CD4-positive, CD25-positive, alpha-beta regulatory T cell (primary cell): ENCODE measurements around the gene MYH1. TPM values are rescaled to one million over a fixed set of nuclear protein-coding genes. Genes with fewer than 3 reads are reported as not detected.

Experiments
- ATAC-seq, 2 donors: fragments of 150-1000 bp; cut with Tn5 transposase; one replicate each; pipeline ENCODE4 v1.10.0; 2021; ENCODE audit warnings: low read depth in 2 of 2, moderate number of reproducible peaks in 2 of 2, moderate library complexity in 1 of 2
- DNase-seq, 3 donors: peaks; one replicate each; pipeline versions ENCODE4 v3.0.0 to v3.0.0-alpha.2; 2012 to 2022; ENCODE audit warnings: mixed read lengths in 1 of 3
- H3K27ac ChIP-seq: one replicate; pipeline ENCODE4 v1.7.0; 2013; ENCODE audit warnings: mild to moderate bottlenecking, low read length; ENCODE audit not compliant: insufficient read depth, poor library complexity, severe bottlenecking
- H3K27me3 ChIP-seq: one replicate; pipeline ENCODE4 v1.7.0; 2013; ENCODE audit warnings: low read length; ENCODE audit not compliant: control insufficient read depth, insufficient read depth
- H3K36me3 ChIP-seq: one replicate; pipeline ENCODE4 v1.7.0; 2013; ENCODE audit warnings: mild to moderate bottlenecking, low read length, moderate library complexity; ENCODE audit not compliant: control insufficient read depth, insufficient read depth
- H3K4me1 ChIP-seq: 2 replicates; pipeline ENCODE4 v1.7.0; 2013; ENCODE audit warnings: mild to moderate bottlenecking, low read length; ENCODE audit not compliant: insufficient read depth, control insufficient read depth, poor library complexity, severe bottlenecking
- H3K4me3 ChIP-seq: one replicate; pipeline ENCODE4 v1.7.0; 2013; ENCODE audit warnings: low read depth, mild to moderate bottlenecking, low read length, moderate library complexity
- H3K9me3 ChIP-seq, 2 experiments: 1 replicate in 1 of 2; 2 replicates in 1 of 2; pipeline ENCODE4 v1.7.0; 2013; ENCODE audit warnings: low read length in 2 of 2, mild to moderate bottlenecking in 1 of 2, moderate library complexity in 1 of 2; ENCODE audit not compliant: control insufficient read depth in 2 of 2
- H3K27ac Mint-ChIP-seq, 3 donors: one replicate each; pipeline ENCODE4 v1.8.0; 2020 to 2022; ENCODE audit warnings: mild to moderate bottlenecking in 3 of 3, mixed read lengths in 3 of 3, moderate library complexity in 2 of 3
- H3K27me3 Mint-ChIP-seq: one replicate; pipeline ENCODE4 v1.8.0; 2022; ENCODE audit warnings: mild to moderate bottlenecking, mixed read lengths
- H3K36me3 Mint-ChIP-seq: one replicate; pipeline ENCODE4 v1.8.0; 2020; ENCODE audit warnings: mixed read lengths
- H3K4me1 Mint-ChIP-seq, 4 donors: one replicate each; pipeline ENCODE4 v1.8.0; 2020 to 2022; ENCODE audit warnings: mixed read lengths in 4 of 4, mild to moderate bottlenecking in 1 of 4
- H3K4me3 Mint-ChIP-seq, 4 donors: one replicate each; pipeline ENCODE4 v1.8.0; 2020 to 2022; ENCODE audit warnings: mild to moderate bottlenecking in 4 of 4, mixed read lengths in 4 of 4, moderate library complexity in 3 of 4
- H3K9me3 Mint-ChIP-seq, 7 donors: one replicate each; pipeline ENCODE4 v1.8.0; 2020 to 2022; ENCODE audit warnings: mixed read lengths in 7 of 7, mild to moderate bottlenecking in 3 of 7, moderate library complexity in 2 of 7
- polyA plus RNA-seq, 4 donors: library from polyadenylated mRNA; unstranded; fragments of 300-500 nt; fragmentation: Illumina TruSeq; gene quantifications; one replicate each; pipeline ENCODE4 v1.2.3, GENCODE V29; 2021
- total RNA-seq: library from RNA; stranded (reverse); gene quantifications from one replicate; pipeline ENCODE4 v1.2.3, GENCODE V29; 2022

The MYH1 gene
- total and polyA plus RNA-seq, 5 donors from 2014 or later: not detected

GRCh38 chr17:10474536-10474935 lies 43.8 kb downstream of the MYH1 start:
- Histone ChIP-seq H3K36me3 (no peaks in the 10 kb centered on the region), H3K4me3 (no peak overlapping the region), H3K9me3 (no peaks in the 10 kb centered on the region), H3K27me3 (no peaks in the 10 kb centered on the region), H3K27ac (no peak overlapping the region), H3K4me1 (no peaks in the 10 kb centered on the region)
- Mint-ChIP-seq H3K4me3 (no peak overlapping the region), H3K36me3 (no peaks in the 10 kb centered on the region), H3K27me3 (no peaks in the 10 kb centered on the region), H3K27ac (no peak overlapping the region), H3K4me1 (no peaks in the 10 kb centered on the region), H3K9me3 (no peaks in the 10 kb centered on the region)
- DNase-seq (no peak), ATAC-seq (no peak)

- Mint-ChIP-seq H3K27me3 (no peaks in the 10 kb centered on the region), H3K4me1 (no peaks in the 10 kb centered on the region), H3K9me3 (no peaks in the 10 kb centered on the region), H3K4me3 (no peak overlapping the region), H3K36me3 (no peaks in the 10 kb centered on the region), H3K27ac (no peak overlapping the region)
- Histone ChIP-seq H3K4me3 (no peak overlapping the region), H3K27ac (no peak overlapping the region), H3K36me3 (no peaks in the 10 kb centered on the region), H3K9me3 (no peaks in the 10 kb centered on the region), H3K4me1 (no peaks in the 10 kb centered on the region), H3K27me3 (no peaks in the 10 kb centered on the region)
- no peak for ATAC-seq
- no peak for DNase-seq
These were observed 46.5 kb downstream of the MYH1 start for GRCh38 chr17:10471858-10472257.

GRCh38 chr17:10469459-10469858 lies 48.9 kb downstream of the MYH1 start, which contains the start of gene MYH4:
TSS of gene MYH4 (minus strand) at chr17:10469559. CDS start at chr17:10466745, 2,814 bp downstream.
- H3K36me3 Mint-ChIP-seq: no peaks in the 10 kb centered on the region

GRCh38 chr17:10463402-10463801 lies 54.9 kb downstream of the MYH1 start:
- Histone ChIP-seq H3K4me1 (no peaks in the 10 kb centered on the region), H3K27me3 (no peaks in the 10 kb centered on the region), H3K36me3 (no peaks in the 10 kb centered on the region), H3K9me3 (no peaks in the 10 kb centered on the region), H3K27ac (no peak overlapping the region), H3K4me3 (no peak overlapping the region)
- Mint-ChIP-seq H3K27me3 (no peaks in the 10 kb centered on the region), H3K9me3 (peaks cover 0 to 6% (median 4%) of the 10 kb centered on the region in 7 donors), H3K36me3 (no peaks in the 10 kb centered on the region), H3K27ac (no peak overlapping the region), H3K4me1 (no peaks in the 10 kb centered on the region), H3K4me3 (no peak overlapping the region)
- ATAC-seq: no peak
- no peak for DNase-seq

More at GRCh38 chr17:10469459-10469858, 48.9 kb downstream of the MYH1 start, which contains the start of gene MYH4:
- DNase-seq (no peak), ATAC-seq (no peak)
- no peaks in the 10 kb centered on the region for H3K27me3 ChIP-seq
- no peaks in the 10 kb centered on the region for H3K9me3 ChIP-seq
- Mint-ChIP-seq H3K9me3 (peaks cover 0 to 3% (median under 1%) of the 10 kb centered on the region in 7 donors), H3K27ac (no peak within 1 kb of the TSS), H3K4me3 (no peak within 1 kb of the TSS), H3K4me1 (no peaks in the 10 kb centered on the region), H3K27me3 (no peaks in the 10 kb centered on the region)
- H3K4me3 ChIP-seq: no peak within 1 kb of the TSS
- no peaks in the 10 kb centered on the region for H3K36me3 ChIP-seq
- H3K4me1 ChIP-seq: no peaks in the 10 kb centered on the region
- H3K27ac ChIP-seq: no peak within 1 kb of the TSS

- Mint-ChIP-seq H3K27me3 (no peaks in the 10 kb centered on the region), H3K9me3 (peaks cover 0 to 6% (median 4%) of the 10 kb centered on the region in 7 donors), H3K36me3 (no peaks in the 10 kb centered on the region), H3K27ac (no peak overlapping the region), H3K4me3 (no peak overlapping the region), H3K4me1 (no peaks in the 10 kb centered on the region)
- Histone ChIP-seq H3K36me3 (no peaks in the 10 kb centered on the region), H3K27ac (no peak overlapping the region), H3K9me3 (no peaks in the 10 kb centered on the region), H3K4me1 (no peaks in the 10 kb centered on the region), H3K4me3 (no peak overlapping the region), H3K27me3 (no peaks in the 10 kb centered on the region)
- no peak for ATAC-seq
- no peak for DNase-seq
These were observed 58.3 kb downstream of the MYH1 start for GRCh38 chr17:10460062-10460461.

- no peaks in the 10 kb centered on the region for H3K4me1 Mint-ChIP-seq
- DNase-seq (no peak), ATAC-seq (no peak)
- H3K27me3 Mint-ChIP-seq: peaks cover 4% of the 10 kb centered on the region
- H3K27me3 ChIP-seq: no peaks in the 10 kb centered on the region
- no peak overlapping the region for H3K4me3 ChIP-seq
- H3K27ac ChIP-seq: no peak overlapping the region
- H3K27ac Mint-ChIP-seq: no peak overlapping the region
- H3K4me1 ChIP-seq: no peaks in the 10 kb centered on the region
- peaks cover 0 to 2% (median 0%) of the 10 kb centered on the region in 7 donors for H3K9me3 Mint-ChIP-seq
- no peaks in the 10 kb centered on the region for H3K9me3 ChIP-seq
- H3K36me3 Mint-ChIP-seq: no peaks in the 10 kb centered on the region
- H3K4me3 Mint-ChIP-seq: no peak overlapping the region
- H3K36me3 ChIP-seq: no peaks in the 10 kb centered on the region
These were observed 59.6 kb downstream of the MYH1 start for GRCh38 chr17:10458701-10459100.

GRCh38 chr17:10457952-10458351 lies 60.4 kb downstream of the MYH1 start:
- Histone ChIP-seq H3K27ac (no peak overlapping the region), H3K27me3 (no peaks in the 10 kb centered on the region), H3K36me3 (no peaks in the 10 kb centered on the region), H3K4me3 (no peak overlapping the region), H3K4me1 (no peaks in the 10 kb centered on the region), H3K9me3 (no peaks in the 10 kb centered on the region)
- Mint-ChIP-seq H3K9me3 (peaks cover 0 to 2% (median 1%) of the 10 kb centered on the region in 7 donors), H3K36me3 (no peaks in the 10 kb centered on the region), H3K4me3 (no peak overlapping the region), H3K27me3 (peaks cover 4% of the 10 kb centered on the region), H3K27ac (no peak overlapping the region), H3K4me1 (no peaks in the 10 kb centered on the region)
- DNase-seq (no peak), ATAC-seq (no peak)

GRCh38 chr17:10447026-10447931 lies 71.1 kb downstream of the MYH1 start:
- Histone ChIP-seq H3K27ac (no peak overlapping the region), H3K4me3 (no peak overlapping the region), H3K27me3 (no peaks in the 10 kb centered on the region), H3K36me3 (no peaks in the 10 kb centered on the region), H3K4me1 (no peaks in the 10 kb centered on the region), H3K9me3 (no peaks in the 10 kb centered on the region)
- Mint-ChIP-seq H3K27me3 (no peaks in the 10 kb centered on the region), H3K4me1 (no peaks in the 10 kb centered on the region), H3K9me3 (peaks cover 0 to 2% (median 0%) of the 10 kb centered on the region in 7 donors), H3K36me3 (no peaks in the 10 kb centered on the region), H3K27ac (no peak overlapping the region), H3K4me3 (no peak overlapping the region)
- ATAC-seq: no peak
- DNase-seq: no peak
